ENCODE measurements around the gene TMOD3. TPM values are rescaled to one million over a fixed set of nuclear protein-coding genes. Genes with fewer than 3 reads are reported as not detected.
"Not testable (repeated sequence)": the region's sequence is repeated elsewhere in the genome, so short reads cannot be mapped to it uniquely, and the experiment has no call there.

The TMOD3 gene
- polyA plus RNA-seq, 1 donor from 2014 or later, result 23.4 TPM

DNA sequence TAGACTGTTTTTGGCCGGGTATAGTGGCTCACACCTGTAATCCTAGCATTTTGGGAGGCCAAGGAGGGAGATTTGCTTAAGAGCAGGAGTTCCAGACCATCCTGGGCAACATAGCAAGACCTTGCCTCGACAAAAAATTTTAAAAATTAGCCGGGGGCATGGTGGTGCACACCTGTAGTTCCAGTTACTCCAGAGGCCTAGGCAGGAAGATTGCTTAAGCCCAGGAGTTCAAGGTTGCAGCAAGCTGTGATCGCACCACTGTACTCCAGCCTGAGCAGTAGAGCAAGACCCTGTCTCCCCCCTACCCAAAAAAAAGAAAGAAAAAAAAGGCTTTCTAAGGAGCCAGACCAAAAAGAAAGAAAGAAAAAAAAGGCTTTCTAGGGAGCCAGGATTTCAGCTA is 36.7 kb downstream of the TMOD3 start:
- Mint-ChIP-seq H3K27ac (peak overlapping the region in 1 of 3 donors; percentile 26), H3K36me3 (peaks cover 5% of the 10 kb centered on the region), H3K27me3 (no peaks in the 10 kb centered on the region), H3K4me1 (peaks cover 2 to 9% (median 3%) of the 10 kb centered on the region in 3 donors), H3K9me3 (no peaks in the 10 kb centered on the region), H3K4me3 (no peak overlapping the region)

DNA sequence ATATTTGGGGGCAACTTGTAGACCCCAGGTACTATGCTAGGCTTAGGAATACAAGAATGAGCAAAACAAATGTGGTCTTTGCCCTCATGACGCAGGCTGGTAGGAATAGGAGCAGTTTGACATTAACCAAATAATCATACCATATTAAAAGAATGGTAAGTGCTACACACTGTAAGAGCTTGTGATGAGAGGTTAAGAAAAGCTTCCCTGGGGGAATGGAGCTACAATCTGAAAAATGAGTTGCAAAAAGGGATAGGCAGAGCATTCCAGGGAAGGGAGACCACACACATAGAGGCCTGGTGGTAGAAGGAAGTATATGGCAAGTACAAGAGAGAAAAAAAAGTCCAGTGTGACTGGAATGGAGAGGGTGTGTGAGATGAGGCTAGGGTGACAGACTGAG is 37.3 kb downstream of the TMOD3 start:
- peak overlapping the region in 2 of 3 donors; percentile 19 to 73 for H3K27ac Mint-ChIP-seq
- H3K4me3 Mint-ChIP-seq, result no peak overlapping the region
- H3K4me1 Mint-ChIP-seq, result peaks cover under 1 to 7% (median 2%) of the 10 kb centered on the region in 3 donors
- peaks cover 9% of the 10 kb centered on the region for H3K36me3 Mint-ChIP-seq
- no peaks in the 10 kb centered on the region for H3K27me3 Mint-ChIP-seq
- H3K9me3 Mint-ChIP-seq, result no peaks in the 10 kb centered on the region

DNA sequence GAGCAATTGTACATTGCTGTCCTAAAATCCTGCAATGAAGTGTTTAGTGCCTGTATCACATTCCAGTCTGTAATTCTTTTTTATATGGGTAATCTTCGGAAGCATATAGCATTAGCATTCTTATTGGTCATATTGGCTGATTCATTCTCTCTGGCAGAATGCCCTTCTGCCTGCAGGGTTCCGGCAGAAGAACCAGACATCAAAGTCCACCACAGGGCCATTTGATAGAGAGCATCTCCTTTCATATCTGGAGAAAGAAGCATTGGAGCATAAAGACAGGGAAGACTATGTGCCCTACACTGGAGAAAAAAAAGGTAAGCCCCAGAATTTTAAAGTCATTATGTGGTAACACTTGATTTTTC is 39.6 kb downstream of the TMOD3 start:
- peaks cover 11% of the 10 kb centered on the region for H3K36me3 Mint-ChIP-seq
- H3K27me3 Mint-ChIP-seq, result no peaks in the 10 kb centered on the region
- H3K4me1 Mint-ChIP-seq, result no peaks in the 10 kb centered on the region
- no peak overlapping the region for H3K4me3 Mint-ChIP-seq
- no peak overlapping the region for H3K27ac Mint-ChIP-seq
- H3K9me3 Mint-ChIP-seq, result no peaks in the 10 kb centered on the region

DNA sequence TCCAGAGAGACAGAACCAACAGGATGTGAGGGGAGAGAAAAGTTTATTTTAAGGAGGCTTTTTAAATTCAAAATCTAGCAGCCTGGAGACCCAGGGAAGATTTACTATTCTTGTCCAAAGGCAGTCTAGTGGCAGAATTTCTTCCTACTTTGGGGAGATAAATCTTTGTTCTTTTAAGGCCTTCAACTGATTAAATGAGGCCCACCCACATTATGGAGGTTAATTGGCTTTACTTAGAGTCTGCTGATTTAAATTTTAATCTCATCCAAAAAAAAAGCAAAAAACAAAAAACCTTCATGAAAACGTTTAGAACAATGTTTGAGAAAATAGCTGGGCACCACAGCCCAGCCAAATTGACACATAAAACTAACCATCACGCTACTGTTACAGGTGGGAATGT is 41.3 kb downstream of the TMOD3 start:
- Mint-ChIP-seq H3K27ac (no peak overlapping the region), H3K9me3 (no peaks in the 10 kb centered on the region), H3K4me3 (no peak overlapping the region), H3K36me3 (peaks cover 18% of the 10 kb centered on the region), H3K4me1 (no peaks in the 10 kb centered on the region), H3K27me3 (no peaks in the 10 kb centered on the region)

DNA sequence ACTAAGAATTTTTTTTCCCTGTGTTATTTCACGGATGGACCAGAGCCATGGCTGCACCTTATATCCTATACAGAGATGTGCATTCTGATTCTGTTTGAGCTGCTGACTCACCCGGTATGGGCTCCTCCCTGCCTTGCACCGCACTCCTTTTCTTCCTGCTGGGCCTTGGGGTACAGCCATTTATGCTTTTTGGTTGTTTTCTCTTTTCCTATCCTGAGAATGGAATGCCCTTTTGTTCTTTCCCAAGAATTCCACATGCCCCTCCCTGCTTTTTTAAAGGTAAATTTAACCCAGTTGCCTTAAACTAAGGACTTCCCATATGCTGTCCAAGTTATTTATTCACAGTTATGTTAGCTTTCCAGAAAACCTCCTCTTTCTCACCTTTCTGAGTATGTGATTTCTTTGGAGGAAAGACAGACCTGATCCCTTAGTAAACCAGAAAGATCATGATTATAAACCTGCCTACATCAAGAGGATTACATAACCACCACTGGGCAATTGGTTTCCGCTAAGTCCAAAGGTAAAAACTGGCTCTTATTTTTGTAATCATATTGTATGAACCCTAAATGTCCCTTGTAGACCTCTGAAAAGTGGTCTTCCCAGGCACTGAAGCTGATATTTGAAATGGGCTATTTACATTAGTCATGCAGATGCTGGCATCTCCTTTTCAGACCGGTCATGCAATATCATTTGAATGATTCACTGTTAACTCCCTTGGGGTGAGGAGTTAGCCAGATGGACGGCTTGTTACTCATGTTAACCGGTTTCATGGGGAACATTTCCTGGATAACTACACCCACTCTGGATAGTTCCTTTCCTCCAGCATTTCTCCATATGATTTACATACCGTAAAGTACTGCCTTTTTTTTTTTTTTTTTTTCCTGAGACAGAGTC is 45.5 kb downstream of the TMOD3 start:
- Mint-ChIP-seq H3K4me3 (no peak overlapping the region), H3K4me1 (peaks cover 0 to 9% (median 8%) of the 10 kb centered on the region in 3 donors), H3K27me3 (no peaks in the 10 kb centered on the region), H3K27ac (no peak overlapping the region), H3K9me3 (no peaks in the 10 kb centered on the region), H3K36me3 (peaks cover 21% of the 10 kb centered on the region)

DNA sequence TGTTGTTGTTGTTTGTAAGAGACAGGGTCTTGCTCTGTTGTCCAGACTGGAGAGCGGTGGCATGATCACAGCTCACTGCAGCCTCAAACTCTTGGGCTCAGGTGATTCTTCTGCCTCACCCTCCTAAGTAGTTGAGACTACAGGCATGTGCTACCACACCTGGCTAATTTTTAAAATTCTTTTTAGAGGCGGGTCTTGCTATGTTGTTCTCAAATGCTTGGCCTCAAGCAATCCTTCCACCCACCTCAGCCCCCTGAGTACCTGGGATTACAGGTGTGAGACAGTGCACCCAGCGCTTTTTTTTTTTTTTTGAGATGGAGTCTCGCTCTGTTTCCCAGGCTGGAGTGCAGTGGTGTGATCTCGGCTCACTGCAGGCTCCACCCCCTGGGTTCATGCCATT is 46.7 kb downstream of the TMOD3 start:
- Mint-ChIP-seq H3K27me3 (no peaks in the 10 kb centered on the region), H3K27ac (peak overlapping the region in 1 of 3 donors; percentile 64), H3K4me3 (no peak overlapping the region), H3K4me1 (peaks cover 0 to 9% (median 8%) of the 10 kb centered on the region in 3 donors), H3K9me3 (no peaks in the 10 kb centered on the region), H3K36me3 (peaks cover 20% of the 10 kb centered on the region)

DNA sequence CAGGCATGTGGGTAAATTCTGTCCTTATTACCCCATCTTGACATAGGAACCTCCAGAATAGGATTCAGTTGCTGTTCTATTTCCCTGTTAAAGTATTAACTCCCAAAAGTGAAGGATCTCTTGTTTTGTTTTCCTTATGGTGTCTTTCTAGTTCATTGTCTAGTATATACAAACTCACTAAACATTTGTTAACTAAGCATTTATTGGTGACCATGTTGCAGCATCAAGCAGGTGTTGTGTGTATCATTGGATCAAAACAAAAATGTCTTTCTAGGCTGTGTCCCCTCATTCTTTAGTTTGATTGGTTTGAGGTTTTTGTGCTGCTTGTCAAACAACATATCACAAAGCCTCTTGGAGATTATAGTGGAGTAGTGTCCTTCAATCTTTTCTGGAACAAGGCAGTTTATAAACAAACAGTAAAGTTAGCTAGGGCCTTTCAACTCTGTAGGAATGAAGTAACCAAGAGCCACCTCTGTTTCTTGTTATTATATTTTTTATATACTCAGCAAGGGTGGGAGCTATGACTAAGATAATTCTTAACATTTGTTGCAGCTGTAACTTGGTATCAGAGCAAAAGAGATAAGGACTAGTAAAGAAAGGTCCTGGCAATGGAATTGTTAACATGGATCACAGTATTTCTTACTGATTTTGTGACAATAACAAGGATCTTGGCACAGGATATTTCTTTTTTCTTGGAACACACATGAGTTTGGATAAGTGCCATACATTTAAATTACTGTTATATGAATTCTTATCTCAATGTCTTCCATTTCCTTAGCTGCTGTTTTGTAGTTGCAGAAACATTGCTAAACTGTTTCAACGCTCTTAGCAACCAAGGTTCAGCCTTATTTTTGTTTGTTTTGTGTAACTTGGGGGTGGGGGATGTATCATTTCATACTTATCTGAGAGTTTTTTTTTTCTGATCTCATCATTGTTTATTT is 49.3 kb downstream of the TMOD3 start:
- Mint-ChIP-seq H3K9me3 (no peaks in the 10 kb centered on the region), H3K4me3 (no peak overlapping the region), H3K4me1 (peaks cover 0 to 9% (median 8%) of the 10 kb centered on the region in 3 donors), H3K27ac (peak overlapping the region in 1 of 3 donors; percentile 53), H3K27me3 (no peaks in the 10 kb centered on the region), H3K36me3 (peaks cover 14% of the 10 kb centered on the region)

DNA sequence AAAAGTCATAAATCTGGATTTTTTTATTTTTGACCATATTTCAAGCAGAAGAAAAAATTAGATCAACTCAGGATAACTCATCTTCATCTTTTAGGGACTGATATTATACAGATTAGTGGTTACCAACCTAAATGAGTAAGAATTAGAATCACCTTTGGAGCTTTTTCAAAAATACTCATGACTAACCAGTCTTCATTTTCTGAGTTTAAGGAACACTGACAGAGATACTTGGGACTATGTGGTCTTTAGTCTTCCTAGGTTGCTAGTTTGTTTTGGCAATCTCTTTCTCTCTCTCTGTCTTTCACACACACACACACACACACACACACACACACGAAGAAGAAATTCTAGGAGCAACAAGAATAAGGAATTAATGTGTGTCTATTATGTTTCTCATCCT is 50.1 kb downstream of the TMOD3 start:
- no peak overlapping the region for H3K4me3 Mint-ChIP-seq
- no peaks in the 10 kb centered on the region for H3K9me3 Mint-ChIP-seq
- H3K4me1 Mint-ChIP-seq, result peaks cover 0 to 9% (median 8%) of the 10 kb centered on the region in 3 donors
- H3K27ac Mint-ChIP-seq, result no peak overlapping the region
- H3K36me3 Mint-ChIP-seq, result peaks cover 15% of the 10 kb centered on the region
- no peaks in the 10 kb centered on the region for H3K27me3 Mint-ChIP-seq

DNA sequence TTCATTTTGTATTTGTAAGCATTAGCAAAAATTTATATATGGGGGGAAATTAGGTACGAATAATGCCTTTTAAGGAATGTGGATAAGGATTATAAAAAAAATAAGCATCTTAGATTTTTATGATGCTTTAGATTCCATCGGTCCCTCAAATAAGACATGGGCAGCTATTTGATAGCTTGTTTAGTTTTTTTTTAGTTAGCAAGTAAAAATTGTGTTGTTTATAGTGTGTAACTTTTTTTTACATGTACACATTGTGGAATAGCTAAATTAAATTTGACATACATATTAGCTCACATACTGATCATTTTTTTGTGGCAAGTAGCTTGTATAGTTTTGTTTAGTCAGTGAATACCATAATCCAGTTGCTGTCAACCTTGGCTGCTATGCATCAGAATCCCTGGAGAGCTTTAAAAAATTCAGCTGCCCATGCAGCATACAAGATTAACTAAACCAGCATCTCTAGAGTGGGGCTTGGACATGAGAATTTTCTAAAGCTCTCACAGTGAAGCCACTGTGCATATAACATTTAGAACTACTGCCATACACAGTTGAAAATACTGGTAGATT is 53.9 kb downstream of the TMOD3 start:
- Mint-ChIP-seq H3K4me3 (no peak overlapping the region), H3K27ac (no peak overlapping the region), H3K9me3 (no peaks in the 10 kb centered on the region), H3K27me3 (no peaks in the 10 kb centered on the region), H3K4me1 (peaks cover 0 to 4% (median 3%) of the 10 kb centered on the region in 3 donors), H3K36me3 (peaks cover 9% of the 10 kb centered on the region)

DNA sequence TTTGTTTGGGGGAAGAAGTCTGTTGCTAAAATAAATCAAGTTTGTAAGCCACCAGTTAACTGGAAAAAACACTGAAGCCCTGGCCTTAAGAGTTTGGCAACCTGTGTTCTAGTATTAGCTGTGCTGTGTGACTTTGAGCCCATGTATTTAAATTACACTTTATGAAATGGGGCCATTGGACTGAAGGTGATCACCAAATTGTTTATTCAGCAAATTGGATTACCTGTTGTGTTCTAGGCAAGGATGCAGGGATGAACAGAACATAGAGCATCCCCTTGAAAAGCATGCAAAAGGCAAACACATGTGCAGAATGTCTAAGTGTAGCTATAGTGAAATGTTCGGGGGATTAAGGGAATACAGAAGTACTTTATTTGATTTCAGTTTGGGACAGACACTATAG is 54.6 kb downstream of the TMOD3 start:
- no peaks in the 10 kb centered on the region for H3K27me3 Mint-ChIP-seq
- H3K27ac Mint-ChIP-seq, result peak overlapping the region in 1 of 3 donors; percentile 10
- H3K36me3 Mint-ChIP-seq, result peaks cover 9% of the 10 kb centered on the region
- no peak overlapping the region for H3K4me3 Mint-ChIP-seq
- no peaks in the 10 kb centered on the region for H3K9me3 Mint-ChIP-seq
- peaks cover 0 to 6% (median 4%) of the 10 kb centered on the region in 3 donors for H3K4me1 Mint-ChIP-seq

DNA sequence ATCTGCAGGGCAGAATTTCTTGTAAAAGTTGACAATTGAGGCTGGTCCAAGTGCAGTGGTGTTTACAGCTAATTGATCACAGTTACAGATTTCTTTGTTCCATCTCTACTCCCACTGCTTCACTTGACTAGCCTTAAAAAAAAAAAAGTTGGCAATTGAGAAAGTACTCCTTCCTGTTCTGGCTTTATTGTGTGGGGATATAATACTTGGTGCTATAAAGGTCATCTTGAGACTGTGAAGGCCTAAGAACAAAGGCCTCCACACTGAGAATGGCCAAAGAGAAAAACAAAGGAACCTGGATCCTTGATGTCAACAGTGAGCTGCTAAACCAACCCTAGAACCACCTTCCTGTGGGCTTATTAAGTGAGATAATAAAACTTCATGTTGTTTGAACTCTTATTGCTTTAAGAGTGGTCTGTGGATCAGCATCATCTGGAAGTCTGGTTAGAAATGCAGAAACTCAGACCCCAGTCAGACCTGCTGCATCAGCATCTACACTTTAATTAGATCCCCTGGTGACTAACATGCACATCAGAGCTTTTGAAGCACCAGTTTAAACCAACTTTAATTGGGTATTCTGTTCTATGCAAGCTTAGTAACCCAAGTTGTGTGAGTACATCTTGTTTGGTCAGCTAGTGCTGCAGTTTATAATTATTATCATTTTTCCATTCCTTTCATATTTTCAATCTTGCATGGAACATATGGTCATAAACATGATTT is 55.2 kb downstream of the TMOD3 start:
- Mint-ChIP-seq H3K27me3 (no peaks in the 10 kb centered on the region), H3K4me1 (peaks cover 0 to 6% (median 4%) of the 10 kb centered on the region in 3 donors), H3K36me3 (peaks cover 9% of the 10 kb centered on the region), H3K9me3 (no peaks in the 10 kb centered on the region), H3K4me3 (peak overlapping the region in 1 of 4 donors; percentile 17), H3K27ac (peak overlapping the region in 1 of 3 donors; percentile 81)

DNA sequence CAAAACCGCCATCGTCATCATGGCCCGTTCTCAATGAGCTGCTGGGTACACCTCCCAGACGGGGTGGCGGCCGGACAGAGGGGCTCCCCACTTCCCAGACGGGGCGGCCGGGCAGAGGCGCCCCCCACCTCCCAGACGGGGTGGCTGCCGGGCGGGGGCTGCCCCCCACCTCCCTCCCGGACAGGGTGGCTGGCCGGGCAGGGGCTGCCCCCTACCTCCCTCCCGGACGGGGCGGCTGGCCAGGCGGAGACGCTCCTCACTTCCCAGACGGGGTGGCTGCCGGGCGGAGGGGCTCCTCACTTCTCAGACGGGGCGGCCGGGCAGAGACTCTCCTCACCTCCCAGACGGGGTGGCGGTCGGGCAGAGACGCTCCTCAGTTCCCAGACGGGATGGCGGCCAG is 56.3 kb downstream of the TMOD3 start:
- H3K9me3 Mint-ChIP-seq, H3K36me3 Mint-ChIP-seq, H3K27ac Mint-ChIP-seq, H3K4me3 Mint-ChIP-seq, H3K27me3 Mint-ChIP-seq, H3K4me1 Mint-ChIP-seq: not testable (repeated sequence)

DNA sequence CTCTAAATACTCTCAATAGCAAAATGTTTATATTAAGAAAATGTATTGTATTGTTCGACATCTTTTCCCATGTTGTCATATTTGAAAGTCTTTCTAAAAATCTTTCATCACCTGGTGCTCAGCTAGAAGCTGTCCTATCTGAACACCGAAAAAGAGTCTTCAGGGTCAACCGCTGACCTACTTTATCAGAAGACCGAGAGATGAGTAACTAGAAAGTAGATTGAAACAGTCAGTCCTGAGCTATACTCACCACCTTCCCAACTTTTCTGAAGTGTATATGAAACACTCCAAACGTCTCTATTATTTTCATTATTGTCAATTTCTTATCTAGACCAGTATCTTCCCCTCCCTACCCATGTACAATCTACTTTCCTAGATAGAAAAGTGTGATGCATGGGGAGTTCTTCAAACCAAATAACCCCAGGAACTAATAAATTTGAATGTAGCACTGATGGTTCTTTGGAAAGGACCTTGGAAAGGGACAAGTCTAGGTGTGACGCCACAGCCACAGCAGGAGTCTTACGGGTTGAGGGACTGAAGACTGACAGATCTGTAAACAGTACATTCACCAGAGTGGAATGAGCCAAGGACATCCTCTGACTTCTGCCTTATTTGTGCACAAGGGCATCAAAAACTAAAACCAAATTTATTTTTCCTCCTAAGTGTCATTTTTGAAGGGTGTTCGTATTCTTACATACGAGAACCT is 58.6 kb downstream of the TMOD3 start:
- no peaks in the 10 kb centered on the region for H3K9me3 Mint-ChIP-seq
- H3K36me3 Mint-ChIP-seq, result peaks cover 10% of the 10 kb centered on the region
- H3K4me3 Mint-ChIP-seq, result no peak overlapping the region
- H3K4me1 Mint-ChIP-seq, result peaks cover 0 to 5% (median 4%) of the 10 kb centered on the region in 3 donors
- H3K27me3 Mint-ChIP-seq, result no peaks in the 10 kb centered on the region
- H3K27ac Mint-ChIP-seq, result peak overlapping the region in 2 of 3 donors; percentile 41 to 76

All from IgD-negative memory B cell (primary cell).